A549 (cell line): ENCODE data around the gene DDIT4. TPM values are rescaled to one million over a fixed set of nuclear protein-coding genes. Genes with fewer than 3 reads are reported as not detected.

Experiments
- ATAC-seq, 2 experiments: fragments of 200-7000 bp in 1 of 2; fragments of >200 bp in 1 of 2; cut with Nextera tagmentation in 1 of 2; cut with Tn5 transposase in 1 of 2; 3 replicates each; pipeline versions ENCODE4 v1.8.0 to v1.9.1; 2018 to 2020; ENCODE audit warnings: mild to moderate bottlenecking in 1 of 2, moderate library complexity in 1 of 2
- CTCF ChIA-PET: fragments of 300-600 bp; sonication (Branson Sonifier 250); formaldehyde crosslinking; extraction: SDS; loops from one replicate; lab custom pipeline; 2021; ENCODE audit warnings: antibody characterized with exemption, inconsistent platforms; lab: Yijun Ruan, JAX
- POLR2A ChIA-PET: fragments of 350-600 bp; formaldehyde crosslinking; extraction: SDS; loops from one replicate; lab custom pipeline; 2021; ENCODE audit warnings: antibody characterized with exemption, inconsistent platforms; lab: Yijun Ruan, JAX
- DNase-seq, 2 experiments: peaks; one replicate each; pipeline versions ENCODE4 v3.0.0 to v3.0.0-alpha.2; 2011 to 2016; ENCODE audit warnings: low read depth in 1 of 2, low spot score in 1 of 2
- FAIRE-seq: peaks from 2 replicates; lab custom pipeline; 2011; peaks lifted over from hg19 to GRCh38; lab: Jason Lieb, UNC
- H3K27ac ChIP-seq, 2 experiments: fragments of >200 bp; sonication (Bioruptor Twin); formaldehyde crosslinking; 3 replicates each; pipeline ENCODE4 v1.5.1; 2016 to 2017
- H3K4me1 ChIP-seq: fragments of >200 bp; sonication (Bioruptor Twin); formaldehyde crosslinking; 3 replicates; pipeline ENCODE4 v1.6.1; 2016
- H3K4me2 ChIP-seq: fragments of >200 bp; sonication (Bioruptor Twin); formaldehyde crosslinking; 3 replicates; pipeline ENCODE4 v1.6.1; 2016
- H3K4me3 ChIP-seq: fragments of >200 bp; sonication (Bioruptor Twin); formaldehyde crosslinking; 3 replicates; pipeline ENCODE4 v1.5.1; 2016
- H3K9me3 ChIP-seq: fragments of >200 bp; sonication (Bioruptor Twin); formaldehyde crosslinking; 3 replicates; pipeline ENCODE4 v1.6.1; 2016
- BCL3 ChIP-seq: fragments of >200 bp; sonication (Bioruptor Twin); formaldehyde crosslinking; IDR thresholded peaks from 3 replicates; pipeline ENCODE4 v1.6.1; 2016
- CEBPB ChIP-seq, 2 experiments: fragments of >200 bp in 1 of 2; sonication (Bioruptor Twin) in 1 of 2; formaldehyde crosslinking in 1 of 2; IDR thresholded peaks; 2 replicates each; pipeline ENCODE4 v1.6.1; 2012 to 2016
- EHF ChIP-seq: fragments of 250-450 bp; sonication (Bioruptor Pico); IDR thresholded peaks from 2 replicates; pipeline ENCODE4 v1.5.0; 2020; ENCODE audit warnings: mild to moderate bottlenecking
- EP300 ChIP-seq, 2 experiments: fragments of >200 bp; sonication (Bioruptor Twin); formaldehyde crosslinking; IDR thresholded peaks; 2 replicates in 1 of 2; 3 replicates in 1 of 2; pipeline ENCODE4 v1.6.1; 2016 to 2017
- FOSL2 ChIP-seq, 2 experiments: fragments of 450-650 bp in 1 of 2; fragments of >200 bp in 1 of 2; sonication (Bioruptor Twin) in 1 of 2; formaldehyde crosslinking; IDR thresholded peaks; 2 replicates each; pipeline versions ENCODE4 v1.5.0 to v1.6.1; 2016 to 2020; ENCODE audit warnings: mild to moderate bottlenecking in 1 of 2, moderate library complexity in 1 of 2
- GATA3 ChIP-seq: IDR thresholded peaks from 2 replicates; pipeline ENCODE4 v1.6.1; 2012; ENCODE audit warnings: borderline replicate concordance
- HOXB5 ChIP-seq: fragments of 250-450 bp; sonication (Bioruptor Pico); IDR thresholded peaks from 2 replicates; pipeline ENCODE4 v1.5.0; 2020; ENCODE audit warnings: mild to moderate bottlenecking, moderate library complexity
- JUN ChIP-seq, 2 experiments: fragments of >200 bp; sonication (Bioruptor Twin); formaldehyde crosslinking; IDR thresholded peaks; 2 replicates in 1 of 2; 3 replicates in 1 of 2; pipeline ENCODE4 v1.6.1; 2016 to 2017
- JUNB ChIP-seq: fragments of >200 bp; sonication (Bioruptor Twin); formaldehyde crosslinking; IDR thresholded peaks from 2 replicates; pipeline ENCODE4 v1.6.1; 2016
- MAFK ChIP-seq: fragments of 450-650 bp; IDR thresholded peaks from 2 replicates; pipeline ENCODE4 v1.6.1; 2014; ENCODE audit not compliant: partially characterized antibody
- MYC ChIP-seq: IDR thresholded peaks from 2 replicates; pipeline ENCODE4 v1.6.1; 2012; ENCODE audit warnings: mild to moderate bottlenecking, inconsistent platforms, low read length, improper control_type of control experiment, borderline replicate concordance
- POLR2A ChIP-seq: IDR thresholded peaks from 2 replicates; pipeline ENCODE4 v1.6.1; 2012; ENCODE audit warnings: mild to moderate bottlenecking, low read length
- RAD21 ChIP-seq, 2 experiments: fragments of >200 bp in 1 of 2; sonication (Bioruptor Twin) in 1 of 2; formaldehyde crosslinking in 1 of 2; IDR thresholded peaks in 1 of 2; conservative IDR thresholded peaks in 1 of 2; 2 replicates in 1 of 2; 3 replicates in 1 of 2; pipeline ENCODE4 v1.6.1; 2012 to 2018; ENCODE audit warnings: inconsistent platforms in 1 of 2
- RCOR1 ChIP-seq: fragments of 150-350 bp; IDR thresholded peaks from 2 replicates; pipeline ENCODE4 v1.6.1; 2014; ENCODE audit warnings: antibody characterized with exemption, low read length, low read depth
- SMC3 ChIP-seq: fragments of >200 bp; sonication (Bioruptor Twin); formaldehyde crosslinking; IDR thresholded peaks from 3 replicates; pipeline ENCODE4 v1.6.1; 2018; ENCODE audit warnings: inconsistent platforms
- ZSCAN20 ChIP-seq: fragments of 250-450 bp; sonication (Bioruptor Pico); IDR thresholded peaks from 2 replicates; pipeline ENCODE4 v1.8.0; 2022; ENCODE audit warnings: mild to moderate bottlenecking, moderate library complexity
- WGBS: methylation state at CpG from one replicate; pipeline ENCODE4 v1.1.6; 2017; ENCODE audit errors: missing lambda C conversion rate; 5-methylcytosine and 5-hydroxymethylcytosine counted together
- polyA plus RNA-seq, 4 experiments: library from polyadenylated mRNA; depleted of rRNA in 3 of 4; stranded (reverse); fragments of >200 nt; fragmentation: RNase III in 1 of 4; extraction: RNeasy Plus Mini Kit Qiagen cat#74134 plus additional on column Dnase treatment in 1 of 4; gene quantifications; 2 replicates in 3 of 4; 3 replicates in 1 of 4; pipeline ENCODE4 v1.2.3, GENCODE V29; 2011 to 2017
- TF ChIP-seq, protein P1 (sequence below): fragments of >200 bp; sonication (Bioruptor Twin); formaldehyde crosslinking; IDR thresholded peaks from 3 replicates; pipeline ENCODE4 v1.5.1; 2016
- TF ChIP-seq, protein P2 (sequence below): IDR thresholded peaks from 2 replicates; pipeline ENCODE4 v1.6.1; 2012
- TF ChIP-seq, protein P3 (sequence below): fragments of 250-450 bp; sonication (Bioruptor Pico); IDR thresholded peaks from 2 replicates; pipeline ENCODE4 v1.5.0; 2020; ENCODE audit warnings: low read depth, mild to moderate bottlenecking, moderate library complexity

The DDIT4 gene
- polyA plus RNA-seq, 2 of the 4 experiments (the other 2 are of a cell fraction) = 239 to 392 TPM

DNA sequence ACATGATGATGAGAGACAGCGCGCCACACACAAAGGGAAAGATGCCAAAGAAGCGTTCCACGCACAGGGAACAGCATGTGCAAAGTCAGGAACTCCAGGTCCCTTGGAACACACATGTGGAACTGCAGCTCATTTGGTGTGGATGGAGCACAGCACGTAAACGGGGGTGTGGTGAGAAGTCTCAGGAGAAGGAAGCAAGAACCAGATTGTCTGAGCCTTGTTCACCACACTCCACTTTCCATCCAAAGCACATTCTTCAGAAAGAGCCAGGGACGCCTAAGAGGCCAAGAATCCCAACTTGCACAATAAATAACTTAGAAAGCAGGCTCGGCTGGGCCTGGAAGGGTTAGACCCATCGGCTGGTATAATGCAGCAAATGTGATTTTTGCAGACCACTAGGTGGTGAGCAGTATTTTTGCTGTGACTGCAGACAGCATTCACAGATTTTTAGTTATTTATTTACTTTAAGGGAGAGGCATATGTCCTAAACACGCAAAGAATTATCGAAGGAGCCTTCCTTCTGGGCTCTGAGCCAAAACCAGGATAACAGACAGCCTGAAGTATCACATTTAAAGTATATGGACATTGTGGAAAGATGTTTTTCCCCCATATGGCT lies 29.8 kb upstream of the DDIT4 start (continued):
- TF ChIP-seq, protein P1, sequence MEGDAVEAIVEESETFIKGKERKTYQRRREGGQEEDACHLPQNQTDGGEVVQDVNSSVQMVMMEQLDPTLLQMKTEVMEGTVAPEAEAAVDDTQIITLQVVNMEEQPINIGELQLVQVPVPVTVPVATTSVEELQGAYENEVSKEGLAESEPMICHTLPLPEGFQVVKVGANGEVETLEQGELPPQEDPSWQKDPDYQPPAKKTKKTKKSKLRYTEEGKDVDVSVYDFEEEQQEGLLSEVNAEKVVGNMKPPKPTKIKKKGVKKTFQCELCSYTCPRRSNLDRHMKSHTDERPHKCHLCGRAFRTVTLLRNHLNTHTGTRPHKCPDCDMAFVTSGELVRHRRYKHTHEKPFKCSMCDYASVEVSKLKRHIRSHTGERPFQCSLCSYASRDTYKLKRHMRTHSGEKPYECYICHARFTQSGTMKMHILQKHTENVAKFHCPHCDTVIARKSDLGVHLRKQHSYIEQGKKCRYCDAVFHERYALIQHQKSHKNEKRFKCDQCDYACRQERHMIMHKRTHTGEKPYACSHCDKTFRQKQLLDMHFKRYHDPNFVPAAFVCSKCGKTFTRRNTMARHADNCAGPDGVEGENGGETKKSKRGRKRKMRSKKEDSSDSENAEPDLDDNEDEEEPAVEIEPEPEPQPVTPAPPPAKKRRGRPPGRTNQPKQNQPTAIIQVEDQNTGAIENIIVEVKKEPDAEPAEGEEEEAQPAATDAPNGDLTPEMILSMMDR = peak; percentile 59
- peak; percentile 18; the same call in 1 of the 2 replicates for TF ChIP-seq JUNB
- TF ChIP-seq SMC3 = peak; percentile 85
- peak; percentile 65 to 73; a peak in 4 of 5 replicates for TF ChIP-seq JUN (IDR thresholded peaks at IDR 0.05)
- no peak for TF ChIP-seq RCOR1
- TF ChIP-seq, protein P2, sequence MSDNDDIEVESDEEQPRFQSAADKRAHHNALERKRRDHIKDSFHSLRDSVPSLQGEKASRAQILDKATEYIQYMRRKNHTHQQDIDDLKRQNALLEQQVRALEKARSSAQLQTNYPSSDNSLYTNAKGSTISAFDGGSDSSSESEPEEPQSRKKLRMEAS = peak; percentile 85
- TF ChIP-seq CEBPB (IDR thresholded peaks at IDR 0.05) = peak in 1 of 2 experiments; percentile 90; a peak in 2 of 4 replicates
- peak; percentile 82 for TF ChIP-seq MAFK
- TF ChIP-seq EHF = peak; percentile 64; the same call in 1 of the 2 replicates
- TF ChIP-seq, protein P3, sequence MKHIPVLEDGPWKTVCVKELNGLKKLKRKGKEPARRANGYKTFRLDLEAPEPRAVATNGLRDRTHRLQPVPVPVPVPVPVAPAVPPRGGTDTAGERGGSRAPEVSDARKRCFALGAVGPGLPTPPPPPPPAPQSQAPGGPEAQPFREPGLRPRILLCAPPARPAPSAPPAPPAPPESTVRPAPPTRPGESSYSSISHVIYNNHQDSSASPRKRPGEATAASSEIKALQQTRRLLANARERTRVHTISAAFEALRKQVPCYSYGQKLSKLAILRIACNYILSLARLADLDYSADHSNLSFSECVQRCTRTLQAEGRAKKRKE (CRISPR knock-in tag) = no peak
- TF ChIP-seq GATA3 = peak; percentile 76; the same call in 1 of the 2 replicates
- TF ChIP-seq FOSL2 (IDR thresholded peaks at IDR 0.05) = no peak
- peak; percentile 62 for TF ChIP-seq FOSL2 (CRISPR knock-in tag; IDR thresholded peaks at IDR 0.05)
- TF ChIP-seq ZSCAN20 (CRISPR knock-in tag) = 0 out of 2 replicates have a peak, but pooled peaks have one; percentile 30
- 0 out of 2 replicates have a peak, but pooled peaks have one; percentile 20 for TF ChIP-seq MYC
- peak; percentile 36 to 73; a peak in 2 of 5 replicates for TF ChIP-seq EP300 (IDR thresholded peaks at IDR 0.05)
- TF ChIP-seq RAD21 (conservative IDR thresholded peaks at IDR 0.05 in 1 of 2, IDR thresholded peaks at IDR 0.05 in 1 of 2) = peak; percentile 81 to 82
- TF ChIP-seq, all 56 proteins: peak for 17

DNA sequence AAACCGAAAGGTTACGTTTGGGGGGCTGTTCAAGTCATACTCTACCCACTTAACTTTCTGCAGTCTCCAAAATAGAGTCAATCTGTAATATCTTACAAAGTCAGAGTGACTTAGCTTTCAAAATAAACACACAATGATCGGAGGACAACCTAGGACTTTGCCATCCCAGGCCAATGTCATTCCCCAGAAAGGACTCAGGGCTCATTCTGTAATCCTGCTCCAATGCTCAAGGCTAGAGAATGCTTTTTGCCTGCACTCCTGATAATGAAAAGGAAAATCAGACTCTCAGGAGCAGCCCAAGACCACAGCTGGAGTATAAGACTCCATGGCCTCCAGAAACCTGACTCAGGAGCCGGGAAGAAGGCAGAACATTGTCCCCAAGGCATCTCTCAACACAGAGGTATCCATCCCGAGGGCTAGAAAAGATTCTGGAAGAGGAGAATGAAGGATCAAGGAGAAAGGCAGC lies 29.1 kb upstream of the DDIT4 start:
- FAIRE-seq = no peak
- WGBS = 5% methylated on average over 5 of the region's 5 CpGs
- Histone ChIP-seq H3K4me3 (no peak overlapping the region), H3K4me1 (peaks cover 76% of the 10 kb centered on the region), H3K4me2 (peak overlapping the region; percentile 72), H3K27ac (peak overlapping the region; percentile 99 to 100), H3K9me3 (no peaks in the 10 kb centered on the region)
- ChIA-PET CTCF (interaction anchor here (0.7 to 4.0 kb wide), 7 partner anchors 9 to 348 kb away, joined by 3 to 15 read pairs (median 5); no protein-coding TSS in a partner anchor), POLR2A (interaction anchor here (1.2 to 2.6 kb wide), 4 partner anchors 16 to 76 kb away, joined by 4 to 24 read pairs (median 5); partner anchors contain the start of gene DDIT4)
- peak in 1 of 2 experiments; percentile 33 for DNase-seq
- peak; percentile 33 to 49; a peak in 5 of 6 replicates for ATAC-seq
- TF ChIP-seq HOXB5 (CRISPR knock-in tag) = peak; percentile 39; the same call in 1 of the 2 replicates
- TF ChIP-seq ZSCAN20 (CRISPR knock-in tag) = no peak
- TF ChIP-seq BCL3 = 0 out of 3 replicates have a peak, but pooled peaks have one; percentile 3
- TF ChIP-seq POLR2A = no peak
